Naive thymus-derived CD8-positive, alpha-beta T cell (primary cell): ENCODE results near the gene KDM2A. TPM values are rescaled to one million over a fixed set of nuclear protein-coding genes. Genes with fewer than 3 reads are reported as not detected.

Experiments used
- ATAC-seq, 2 donors: fragments of 150-1000 bp; cut with Tn5 transposase in 1 of 2; sonication (Bioruptor Pico), chemical (Tn5 transposase) in 1 of 2; 1 replicate in 1 of 2; 2 replicates in 1 of 2; pipeline ENCODE4 v1.10.0; 2021; ENCODE audit warnings: mild to moderate bottlenecking in 2 of 2, moderate library complexity in 2 of 2
- POLR2A ChIA-PET: fragments of 350-600 bp; sonication (Branson Sonifier 250); formaldehyde crosslinking; loops from one replicate; lab custom pipeline; 2021; ENCODE audit warnings: antibody characterized with exemption; lab: Charles Lee
- DNase-seq, 10 donors: peaks; one replicate each; pipeline versions ENCODE4 v3.0.0 to v3.0.0-alpha.2; 2020 to 2022
- H3K27ac Mint-ChIP-seq, 10 donors: one replicate each; pipeline ENCODE4 v1.8.0; 2020 to 2022; ENCODE audit warnings: mild to moderate bottlenecking in 10 of 10, mixed read lengths in 10 of 10, moderate library complexity in 4 of 10, inconsistent platforms in 1 of 10
- H3K27me3 Mint-ChIP-seq, 5 donors: one replicate each; pipeline ENCODE4 v1.8.0; 2021 to 2022; ENCODE audit warnings: mixed read lengths in 5 of 5
- H3K36me3 Mint-ChIP-seq, 3 donors: one replicate each; pipeline ENCODE4 v1.8.0; 2020 to 2022; ENCODE audit warnings: mixed read lengths in 3 of 3, mild to moderate bottlenecking in 2 of 3, inconsistent platforms in 1 of 3
- H3K4me1 Mint-ChIP-seq, 4 donors: one replicate each; pipeline ENCODE4 v1.8.0; 2021 to 2022; ENCODE audit warnings: mixed read lengths in 4 of 4
- H3K4me3 Mint-ChIP-seq, 10 donors: one replicate each; pipeline ENCODE4 v1.8.0; 2020 to 2022; ENCODE audit warnings: mild to moderate bottlenecking in 10 of 10, mixed read lengths in 10 of 10, moderate library complexity in 6 of 10, inconsistent platforms in 1 of 10
- H3K9me3 Mint-ChIP-seq, 9 donors: one replicate each; pipeline ENCODE4 v1.8.0; 2020 to 2022; ENCODE audit warnings: mixed read lengths in 9 of 9, mild to moderate bottlenecking in 3 of 9, inconsistent platforms in 1 of 9, moderate library complexity in 1 of 9
- polyA plus RNA-seq, 3 donors: library from polyadenylated mRNA; unstranded; fragments of 300-500 nt; fragmentation: Illumina TruSeq; gene quantifications; one replicate each; pipeline ENCODE4 v1.2.3, GENCODE V29; 2021
- total RNA-seq, 8 experiments: library from RNA in 2 of 8; stranded (reverse) in 2 of 8; gene quantifications; one replicate each; pipeline ENCODE4 v1.2.3 and lab custom pipeline; 2021 to 2026

KDM2A gene
- total RNA-seq (100 to 1,000 TPM; 280 TPM), polyA plus RNA-seq (10 to 100 TPM in 1 of 3 donors, 1 to 10 TPM in 2; 8.0 to 12.9 (median 9.9) TPM), total RNA-seq (lab: John Stamatoyannopoulos, UW) (226 to 919 (median 417) reads per million in 6 experiments)

DNA sequence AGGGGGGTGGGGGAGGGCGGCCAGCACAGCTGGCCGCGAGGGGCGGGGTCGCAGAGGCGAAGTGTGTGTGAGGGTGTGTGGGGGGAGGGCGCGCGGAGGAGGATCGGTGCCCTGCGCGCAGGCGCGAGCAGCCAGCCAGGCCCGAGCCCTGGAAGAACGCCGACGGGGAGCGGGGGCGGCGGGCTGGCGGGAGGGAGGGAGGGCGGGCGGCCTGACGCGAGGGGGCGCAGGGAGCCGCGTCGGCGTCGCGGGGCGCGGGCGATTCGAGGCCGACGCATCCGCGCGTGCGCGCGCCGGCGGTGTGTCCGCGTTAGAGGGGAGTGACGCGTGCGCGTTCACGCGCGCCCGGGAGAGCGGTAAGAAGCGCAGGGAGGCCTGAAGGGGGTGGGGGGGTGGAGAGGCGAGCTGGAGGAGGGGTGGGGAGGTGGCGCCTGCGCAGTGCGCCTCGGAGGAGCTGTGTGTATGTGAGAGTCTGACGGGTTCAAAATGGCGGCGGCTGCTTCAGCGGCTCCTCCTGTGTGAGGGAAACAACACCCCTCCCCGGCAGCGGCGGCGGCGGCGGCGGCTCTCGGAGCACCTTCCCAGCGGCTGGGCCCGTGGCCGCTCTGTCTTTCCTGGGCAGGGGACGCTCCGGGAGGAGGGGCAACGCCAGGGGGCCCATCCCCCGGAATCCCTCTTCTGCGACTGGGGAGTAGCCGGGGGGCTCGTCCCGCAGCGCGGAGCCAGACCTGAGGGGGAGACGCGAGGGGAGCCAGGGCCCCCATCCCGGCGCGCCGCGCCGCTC is at the start of gene KDM2A:
Gene KDM2A, plus strand, starts transcription at position 463 of the 784 bp plus-strand sequence. CDS start 2,054 bp downstream, outside the sequence.
- POLR2A ChIA-PET, result interaction anchor here (0.5 to 7.4 kb wide), 20 partner anchors 9 to 806 kb away, joined by 3 to 72 read pairs (median 4); partner anchors contain the start of genes ANKRD13D, BBS1, CDK2AP2 and PC
- Mint-ChIP-seq H3K27ac (peak within 1 kb of the TSS; percentile 82 to 97 (median 96)), H3K4me1 (peaks cover 21 to 55% (median 40%) of the 10 kb centered on the region in 4 donors), H3K36me3 (peaks cover 0 to 29% (median 0%) of the 10 kb centered on the region in 3 donors), H3K27me3 (no peaks in the 10 kb centered on the region), H3K9me3 (no peaks in the 10 kb centered on the region), H3K4me3 (peak within 1 kb of the TSS; percentile 91 to 99 (median 96))
- DNase-seq (peak; percentile 84 to 100 (median 98)), ATAC-seq (peak; percentile 77 to 82)

DNA sequence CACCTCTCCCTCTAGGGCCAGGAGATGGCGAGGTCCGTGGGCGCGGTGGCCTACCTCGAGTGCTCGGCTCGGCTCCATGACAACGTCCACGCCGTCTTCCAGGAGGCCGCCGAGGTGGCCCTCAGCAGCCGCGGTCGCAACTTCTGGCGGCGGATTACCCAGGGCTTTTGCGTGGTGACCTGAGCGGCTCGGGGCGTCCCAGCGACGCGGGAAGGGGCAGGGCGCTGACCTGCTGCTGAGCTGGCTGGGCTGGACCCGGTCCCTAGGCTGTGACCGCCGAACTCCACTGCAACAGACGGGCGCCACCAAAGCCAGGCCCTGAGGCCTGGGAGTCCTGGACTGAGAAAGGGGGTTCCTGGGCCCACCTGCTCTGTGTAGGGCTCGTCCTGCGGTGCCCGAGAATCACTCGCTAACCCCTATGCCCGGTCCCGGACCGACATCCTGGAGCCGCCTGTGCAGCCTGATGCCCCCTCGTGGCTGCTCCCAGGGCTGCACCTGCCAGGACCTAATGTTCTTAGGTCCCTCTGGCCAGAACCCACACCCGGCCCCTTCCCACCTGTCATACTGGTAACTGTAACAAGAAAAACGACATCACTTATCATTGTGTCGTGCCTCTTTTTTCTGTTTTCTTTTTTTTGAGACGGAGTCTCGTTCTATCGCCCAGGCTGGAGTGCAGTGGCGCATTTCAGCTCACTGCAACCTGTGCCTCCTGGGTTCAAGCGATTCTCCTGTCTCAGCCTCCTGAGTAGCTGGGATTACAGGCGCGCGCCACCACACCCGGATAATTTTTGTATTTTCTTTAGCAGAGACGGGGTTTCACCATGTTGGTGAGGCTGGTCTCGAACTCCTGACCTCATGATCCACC is 47.4 kb upstream of the KDM2A start:
- no peak overlapping the region for H3K27ac Mint-ChIP-seq
- H3K4me1 Mint-ChIP-seq, result peaks cover 2 to 6% (median 6%) of the 10 kb centered on the region in 4 donors
- H3K9me3 Mint-ChIP-seq, result no peaks in the 10 kb centered on the region
- peak; percentile 35 to 81 (median 64) for DNase-seq
- H3K27me3 Mint-ChIP-seq, result peaks cover 0 to 4% (median 3%) of the 10 kb centered on the region in 5 donors
- POLR2A ChIA-PET, result no interaction called here
- ATAC-seq, result peak; percentile 85 to 98
- H3K36me3 Mint-ChIP-seq, result no peaks in the 10 kb centered on the region
- H3K4me3 Mint-ChIP-seq, result peak overlapping the region; percentile 28 to 74 (median 60)

DNA sequence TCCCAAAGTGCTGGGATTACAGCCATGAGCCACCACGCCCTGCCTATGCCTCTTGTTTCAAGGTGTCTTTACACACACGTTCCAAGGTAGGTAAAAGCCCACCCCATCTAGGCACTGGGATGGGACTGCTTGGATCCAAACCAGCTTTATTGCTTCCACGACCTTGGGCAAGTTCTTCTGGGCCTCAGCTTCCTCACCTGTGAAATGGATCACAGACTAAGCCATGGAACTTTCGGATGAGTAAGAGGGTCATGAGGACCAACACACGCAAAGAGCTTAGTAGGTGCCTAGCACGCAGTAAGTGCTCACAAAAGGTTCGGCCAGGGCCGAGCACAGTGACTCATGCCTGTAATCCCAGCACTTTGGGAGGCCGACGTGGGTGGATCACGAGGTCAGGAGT is 46.8 kb upstream of the KDM2A start:
- Mint-ChIP-seq H3K9me3 (no peaks in the 10 kb centered on the region), H3K27ac (no peak overlapping the region), H3K4me1 (peaks cover 2 to 8% (median 6%) of the 10 kb centered on the region in 4 donors), H3K27me3 (peaks cover 0 to 4% (median 3%) of the 10 kb centered on the region in 5 donors), H3K4me3 (peak overlapping the region in 1 of 10 donors; percentile 66), H3K36me3 (no peaks in the 10 kb centered on the region)
- POLR2A ChIA-PET, result no interaction called here
- no peak for ATAC-seq
- DNase-seq, result no peak

DNA sequence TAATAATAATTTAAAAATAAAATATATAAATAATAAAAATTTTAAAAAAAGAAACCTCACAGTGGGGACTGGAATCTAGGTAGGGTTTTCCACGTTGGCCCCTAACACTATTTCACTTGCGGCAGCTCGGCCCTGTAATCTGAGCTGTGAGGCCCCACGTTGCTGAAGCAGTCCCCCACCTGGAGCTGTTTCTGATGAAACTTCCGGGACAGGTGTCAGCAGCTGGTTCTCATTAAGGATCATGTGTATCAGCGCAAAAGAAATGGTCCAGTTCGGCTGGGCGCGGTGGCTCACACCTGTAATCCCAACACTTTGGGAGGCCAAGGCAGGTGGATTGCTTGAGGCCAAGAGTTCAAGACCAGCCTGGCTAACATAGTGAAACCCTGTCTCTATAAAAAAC is 45.2 kb upstream of the KDM2A start:
- no peak for DNase-seq
- H3K36me3 Mint-ChIP-seq, result no peaks in the 10 kb centered on the region
- POLR2A ChIA-PET, result interaction anchor here (0.7 kb wide), 1 partner anchor 94 kb away, joined by 3 read pairs; no protein-coding TSS in a partner anchor
- H3K9me3 Mint-ChIP-seq, result no peaks in the 10 kb centered on the region
- ATAC-seq, result no peak
- no peak overlapping the region for H3K27ac Mint-ChIP-seq
- H3K27me3 Mint-ChIP-seq, result peaks cover 0 to 7% (median 2%) of the 10 kb centered on the region in 5 donors
- peaks cover 2 to 8% (median 6%) of the 10 kb centered on the region in 4 donors for H3K4me1 Mint-ChIP-seq
- H3K4me3 Mint-ChIP-seq, result no peak overlapping the region

DNA sequence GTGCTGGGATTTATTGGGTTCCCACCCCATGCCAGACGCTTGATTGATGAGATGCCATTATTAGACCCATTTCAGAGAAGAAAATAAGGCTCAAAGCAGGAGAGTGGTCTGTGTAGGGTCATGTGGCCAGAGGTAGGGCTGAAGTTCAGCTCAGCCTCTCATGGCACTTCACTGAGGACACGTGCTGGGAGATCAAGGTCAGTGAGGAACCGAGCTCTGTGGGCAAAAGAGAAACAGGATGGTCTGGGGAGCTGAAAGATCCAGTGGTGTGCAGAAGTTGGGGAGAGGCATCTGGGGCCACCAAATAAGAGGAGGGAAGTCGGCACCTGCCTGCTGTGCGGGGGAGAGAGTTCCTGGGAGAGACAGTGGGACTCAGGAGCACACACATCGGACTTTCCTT is 42.9 kb upstream of the KDM2A start:
- DNase-seq, result no peak
- no peaks in the 10 kb centered on the region for H3K36me3 Mint-ChIP-seq
- peaks cover 2 to 8% (median 6%) of the 10 kb centered on the region in 4 donors for H3K4me1 Mint-ChIP-seq
- no peaks in the 10 kb centered on the region for H3K9me3 Mint-ChIP-seq
- ATAC-seq, result no peak
- H3K4me3 Mint-ChIP-seq, result no peak overlapping the region
- H3K27ac Mint-ChIP-seq, result no peak overlapping the region
- POLR2A ChIA-PET, result interaction anchor here (0.5 to 0.9 kb wide), 2 partner anchors 93 to 96 kb away, joined by 3 to 8 read pairs; no protein-coding TSS in a partner anchor
- peaks cover 0 to 5% (median 2%) of the 10 kb centered on the region in 5 donors for H3K27me3 Mint-ChIP-seq

DNA sequence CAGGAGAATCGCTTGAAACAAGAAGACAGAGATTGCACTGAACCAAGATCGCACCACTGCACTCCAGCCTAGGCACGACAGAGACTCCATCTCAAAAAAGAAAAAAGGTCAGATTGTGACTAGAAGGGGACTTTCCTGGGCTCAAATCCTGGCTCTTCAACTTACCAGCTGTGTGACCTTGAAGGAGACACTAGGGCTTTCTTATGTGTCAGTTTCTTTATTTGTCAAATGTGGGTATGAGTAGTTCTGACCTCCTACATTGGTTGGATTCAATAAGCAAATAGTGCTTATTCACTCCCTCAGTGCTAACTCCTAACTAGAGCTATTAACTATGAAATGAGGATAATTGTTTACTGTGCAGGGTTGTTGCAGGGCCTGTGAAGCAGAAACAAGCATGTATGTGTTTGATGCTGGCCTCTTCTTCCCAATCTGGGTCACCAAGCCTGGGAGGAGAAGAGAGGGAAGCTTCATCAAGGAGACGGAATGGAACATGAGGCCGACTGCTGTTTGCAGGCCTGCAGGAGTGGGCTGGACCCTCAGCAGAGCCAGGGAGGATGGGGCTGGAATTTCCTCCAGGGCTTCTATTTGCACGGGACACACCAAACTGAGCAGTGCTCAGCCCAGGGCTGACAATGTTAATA is 39.9 kb upstream of the KDM2A start:
- H3K36me3 Mint-ChIP-seq, result no peaks in the 10 kb centered on the region
- H3K27me3 Mint-ChIP-seq, result peaks cover 0 to 7% (median 6%) of the 10 kb centered on the region in 5 donors
- H3K4me1 Mint-ChIP-seq, result peaks cover 4 to 17% (median 12%) of the 10 kb centered on the region in 4 donors
- H3K9me3 Mint-ChIP-seq, result no peaks in the 10 kb centered on the region
- no peak for DNase-seq
- H3K27ac Mint-ChIP-seq, result peak overlapping the region in 2 of 10 donors; percentile 4 to 74
- H3K4me3 Mint-ChIP-seq, result no peak overlapping the region
- no peak for ATAC-seq
- POLR2A ChIA-PET, result no interaction called here

DNA sequence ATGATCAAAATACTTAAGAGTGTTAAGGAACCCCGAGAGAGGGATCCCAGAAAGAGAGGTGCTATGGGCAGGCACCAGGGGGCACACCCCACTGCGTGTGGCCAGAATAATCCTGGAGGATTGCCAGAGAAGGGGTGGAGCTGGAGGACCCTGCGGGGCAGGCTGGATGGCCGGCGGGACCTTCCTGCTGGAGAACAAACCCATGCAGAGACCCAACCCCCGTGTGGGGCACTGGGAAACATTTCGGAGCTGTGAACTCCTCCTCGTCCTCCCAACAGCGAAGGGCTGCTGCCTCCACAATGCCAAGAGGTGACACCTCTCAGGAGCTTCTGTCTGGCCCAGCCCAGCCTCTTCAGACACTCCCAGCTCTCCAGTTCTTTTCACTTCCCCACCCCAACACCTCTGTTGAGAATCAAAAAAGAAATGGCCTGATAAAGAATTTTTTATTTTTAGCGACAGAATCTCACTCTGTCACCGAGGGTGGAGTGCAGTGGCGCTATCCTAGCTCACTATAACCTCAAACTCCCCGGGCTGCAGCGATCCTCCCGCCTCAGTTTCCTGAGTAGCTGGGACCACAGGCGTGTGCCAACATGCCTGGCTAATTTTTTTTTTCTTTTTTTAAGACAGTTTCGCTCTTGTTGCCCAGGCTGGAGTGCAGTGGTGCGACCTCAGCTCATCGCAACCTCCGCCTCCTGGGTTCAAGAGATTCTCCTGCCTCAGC is 36.8 kb upstream of the KDM2A start:
- peak overlapping the region in 2 of 10 donors; percentile 69 to 80 for H3K27ac Mint-ChIP-seq
- peak in 3 of 10 donors; percentile 5 to 17 (median 16) for DNase-seq
- peak; percentile 35 to 37 for ATAC-seq
- H3K4me3 Mint-ChIP-seq, result peak overlapping the region; percentile 42 to 70 (median 62)
- H3K9me3 Mint-ChIP-seq, result no peaks in the 10 kb centered on the region
- no peaks in the 10 kb centered on the region for H3K36me3 Mint-ChIP-seq
- POLR2A ChIA-PET, result interaction anchor here (0.6 to 1.1 kb wide), 5 partner anchors 31 to 91 kb away, joined by 3 to 4 read pairs (median 3); partner anchors contain the start of gene KDM2A
- peaks cover 4 to 14% (median 10%) of the 10 kb centered on the region in 4 donors for H3K4me1 Mint-ChIP-seq
- H3K27me3 Mint-ChIP-seq, result peaks cover 0 to 7% (median 4%) of the 10 kb centered on the region in 5 donors

DNA sequence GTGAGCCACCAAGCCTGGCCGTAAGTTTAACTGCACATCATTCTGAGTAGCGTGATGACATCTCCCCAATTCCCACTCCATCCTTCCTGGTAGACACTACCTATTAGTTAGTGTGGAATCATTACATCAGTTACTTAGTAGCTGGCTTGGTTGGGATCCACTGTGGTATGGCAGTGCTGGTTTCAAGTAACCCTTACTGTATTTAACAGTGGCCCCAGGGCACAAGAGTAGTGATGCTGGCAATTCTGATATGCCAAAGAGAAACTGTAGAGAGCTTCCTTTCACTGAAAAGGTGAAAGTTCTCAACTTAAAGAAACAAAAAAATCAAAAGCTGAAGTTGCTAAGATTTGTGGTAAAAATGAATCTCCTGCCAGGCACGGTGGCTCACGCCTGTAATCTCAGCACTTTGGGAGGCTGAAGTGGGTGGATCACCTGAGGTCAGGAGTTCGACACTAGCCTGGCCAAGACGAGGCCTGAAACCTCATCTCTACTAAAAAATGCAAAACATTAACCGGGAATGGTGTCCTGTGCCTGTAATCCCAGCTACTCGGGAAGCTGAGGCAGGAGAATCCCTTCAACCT is 35.2 kb upstream of the KDM2A start:
- DNase-seq, result no peak
- no peak overlapping the region for H3K27ac Mint-ChIP-seq
- H3K4me1 Mint-ChIP-seq, result peaks cover 4 to 14% (median 10%) of the 10 kb centered on the region in 4 donors
- H3K9me3 Mint-ChIP-seq, result no peaks in the 10 kb centered on the region
- H3K4me3 Mint-ChIP-seq, result peak overlapping the region in 1 of 10 donors; percentile 18
- ATAC-seq, result no peak
- no peaks in the 10 kb centered on the region for H3K36me3 Mint-ChIP-seq
- POLR2A ChIA-PET, result interaction anchor here (0.9 kb wide), 1 partner anchor 33 kb away, joined by 3 read pairs; no protein-coding TSS in a partner anchor
- H3K27me3 Mint-ChIP-seq, result peaks cover 0 to 7% (median 3%) of the 10 kb centered on the region in 5 donors

DNA sequence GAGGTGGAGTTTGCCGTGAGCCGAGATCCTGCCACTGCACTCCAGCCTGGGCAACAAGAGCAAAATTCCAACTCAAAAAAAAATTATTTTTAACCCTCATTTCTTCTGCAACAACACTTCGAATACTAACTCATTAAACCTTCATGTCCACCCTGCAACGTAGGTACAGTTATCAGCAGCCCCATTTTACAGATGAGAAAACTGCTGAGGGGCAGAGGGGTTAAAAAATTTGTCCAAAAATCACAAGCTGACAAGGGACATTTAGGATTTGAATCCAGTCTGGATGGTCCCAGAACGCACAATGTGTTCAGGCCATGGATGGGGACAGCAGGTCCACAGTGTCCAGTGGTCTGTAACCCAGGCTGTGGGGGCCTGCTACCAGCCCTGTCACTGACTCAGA is 33.4 kb upstream of the KDM2A start:
- Mint-ChIP-seq H3K9me3 (no peaks in the 10 kb centered on the region), H3K36me3 (no peaks in the 10 kb centered on the region), H3K4me1 (peaks cover 4 to 14% (median 10%) of the 10 kb centered on the region in 4 donors), H3K27me3 (peaks cover 0 to 7% (median 2%) of the 10 kb centered on the region in 5 donors), H3K4me3 (no peak overlapping the region), H3K27ac (no peak overlapping the region)
- ATAC-seq (no peak), DNase-seq (no peak)
- POLR2A ChIA-PET, result interaction anchor here (0.6 kb wide), 1 partner anchor 134 kb away, joined by 3 read pairs; no protein-coding TSS in a partner anchor

DNA sequence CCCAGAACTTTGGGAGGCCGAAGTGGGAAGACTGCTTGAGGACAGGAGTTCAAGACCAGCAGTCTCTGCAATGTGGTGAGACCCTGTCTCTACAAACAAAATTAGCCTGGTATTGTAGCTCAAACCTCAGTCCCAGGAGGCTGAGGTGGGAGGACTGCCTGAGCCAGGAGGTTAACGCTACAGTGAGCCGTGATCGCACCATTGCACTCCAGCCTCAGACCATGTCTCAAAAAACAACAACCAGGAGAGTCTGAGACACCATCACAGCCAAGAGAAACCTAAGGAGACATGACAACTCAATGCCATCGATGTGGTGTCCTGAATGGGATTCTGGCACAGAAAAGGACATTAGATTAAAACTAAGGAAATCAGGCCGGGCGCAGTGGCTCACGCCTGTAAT is 28.3 kb upstream of the KDM2A start:
- Mint-ChIP-seq H3K4me3 (no peak overlapping the region), H3K36me3 (no peaks in the 10 kb centered on the region), H3K9me3 (no peaks in the 10 kb centered on the region), H3K27me3 (no peaks in the 10 kb centered on the region), H3K4me1 (no peaks in the 10 kb centered on the region), H3K27ac (no peak overlapping the region)
- no peak for DNase-seq
- POLR2A ChIA-PET, result interaction anchor here (0.6 kb wide), 1 partner anchor 518 kb away, joined by 3 read pairs; no protein-coding TSS in a partner anchor
- ATAC-seq, result no peak

DNA sequence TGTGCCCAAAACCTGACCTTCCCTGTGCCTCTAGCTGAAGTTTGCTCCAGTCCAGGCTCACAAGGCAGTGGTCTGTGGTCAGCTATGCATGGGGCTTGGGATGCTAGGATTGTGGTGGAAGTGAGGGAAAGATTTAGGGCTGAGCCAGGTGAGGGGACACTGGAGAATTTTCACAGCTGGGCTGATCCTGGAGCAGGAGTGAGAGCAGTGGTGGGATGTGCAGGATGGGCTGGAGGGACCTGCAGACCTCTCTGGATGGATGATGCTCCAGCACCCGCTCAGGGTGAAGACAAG is 23.9 kb upstream of the KDM2A start:
- DNase-seq (no peak), ATAC-seq (no peak)
- Mint-ChIP-seq H3K27me3 (no peaks in the 10 kb centered on the region), H3K9me3 (no peaks in the 10 kb centered on the region), H3K4me3 (no peak overlapping the region), H3K27ac (peak overlapping the region in 1 of 10 donors; percentile 73), H3K36me3 (no peaks in the 10 kb centered on the region), H3K4me1 (peaks cover 8 to 14% (median 11%) of the 10 kb centered on the region in 4 donors)
- POLR2A ChIA-PET, result interaction anchor here (1.1 kb wide), 1 partner anchor 21 kb away, joined by 4 read pairs; no protein-coding TSS in a partner anchor
